Measurements from ENCODE around the gene GRID2.

Gene GRID2

GRCh38 chr4:93731456-93731855 lies 1427.7 kb downstream of the GRID2 start:
- Histone ChIP-seq H3K9ac (ENCODE audit: low read length) (no peak overlapping the region), H3K27me3 (ENCODE audit: control insufficient read depth, insufficient read depth, low read length) (no peaks in the 10 kb centered on the region), H3K4me3 (ENCODE audit: low read length) (no peak overlapping the region), H3K4me1 (ENCODE audit: control insufficient read depth, insufficient read depth, low read length) (no peaks in the 10 kb centered on the region), H3K27ac (ENCODE audit: low read depth, low read length) (no peak overlapping the region), H3K36me3 (ENCODE audit: control insufficient read depth, insufficient read depth, low read length) (no peaks in the 10 kb centered on the region)

- no peak overlapping the region for H3K4me3 ChIP-seq (ENCODE audit: low read length)
- H3K36me3 ChIP-seq (ENCODE audit: control insufficient read depth, insufficient read depth, low read length) = no peaks in the 10 kb centered on the region
- H3K27ac ChIP-seq (ENCODE audit: low read depth, low read length) = no peak overlapping the region
These were observed 1428.7 kb downstream of the GRID2 start for GRCh38 chr4:93732509-93732908.

DNA sequence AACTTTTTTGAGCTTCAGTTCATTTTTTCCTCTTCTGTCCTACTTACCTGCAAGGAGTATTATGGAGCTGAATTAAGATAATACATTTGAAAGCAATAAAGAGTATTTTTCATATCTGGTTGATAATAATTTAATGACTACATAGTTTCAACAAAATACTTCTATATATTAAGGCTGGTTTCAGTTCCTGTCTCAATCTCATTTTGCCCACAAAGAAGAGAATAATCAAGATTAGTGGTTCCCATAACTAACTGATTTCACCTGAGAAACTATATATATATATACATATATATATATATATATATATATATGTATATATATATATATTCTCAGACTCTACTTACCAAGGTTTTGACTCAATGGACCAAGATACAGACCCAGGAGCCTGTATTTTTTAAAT lies 1437.1 kb downstream of the GRID2 start:
- no peak overlapping the region for H3K27ac ChIP-seq (ENCODE audit: low read depth, low read length)
- H3K4me1 ChIP-seq (ENCODE audit: control insufficient read depth, insufficient read depth, low read length) = no peaks in the 10 kb centered on the region
- H3K27me3 ChIP-seq (ENCODE audit: control insufficient read depth, insufficient read depth, low read length) = no peaks in the 10 kb centered on the region
- H3K4me3 ChIP-seq (ENCODE audit: low read length) = no peak overlapping the region
- H3K36me3 ChIP-seq (ENCODE audit: control insufficient read depth, insufficient read depth, low read length) = no peaks in the 10 kb centered on the region
- H3K9ac ChIP-seq (ENCODE audit: low read length) = no peak overlapping the region

More at GRCh38 chr4:93732509-93732908, 1428.7 kb downstream of the GRID2 start:
- Histone ChIP-seq H3K9ac (ENCODE audit: low read length) (no peak overlapping the region), H3K27me3 (ENCODE audit: control insufficient read depth, insufficient read depth, low read length) (no peaks in the 10 kb centered on the region), H3K4me1 (ENCODE audit: control insufficient read depth, insufficient read depth, low read length) (no peaks in the 10 kb centered on the region)

DNA sequence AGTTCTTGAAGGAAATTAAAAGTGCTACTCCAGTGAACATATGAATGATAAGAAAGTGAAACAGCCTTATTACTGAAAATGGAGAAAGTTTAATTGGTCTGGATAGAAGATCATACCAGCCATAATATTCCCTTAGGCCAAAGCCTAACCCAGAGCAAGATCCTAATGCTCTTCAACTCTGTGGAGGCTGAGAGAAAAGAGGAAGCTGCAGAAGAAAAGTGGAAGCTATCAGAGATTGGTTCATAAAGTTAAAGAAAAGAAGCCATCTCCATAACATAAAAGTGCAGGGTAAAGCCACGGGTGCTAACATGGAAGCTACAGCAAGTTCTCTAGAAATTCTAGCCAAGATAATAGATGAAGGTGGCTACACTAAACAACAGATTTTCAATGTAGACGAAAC lies 1439.3 kb downstream of the GRID2 start:
- Histone ChIP-seq H3K4me3 (ENCODE audit: low read length) (no peak overlapping the region), H3K4me1 (ENCODE audit: control insufficient read depth, insufficient read depth, low read length) (no peaks in the 10 kb centered on the region), H3K36me3 (ENCODE audit: control insufficient read depth, insufficient read depth, low read length) (no peaks in the 10 kb centered on the region), H3K27ac (ENCODE audit: low read depth, low read length) (no peak overlapping the region), H3K27me3 (ENCODE audit: control insufficient read depth, insufficient read depth, low read length) (no peaks in the 10 kb centered on the region), H3K9ac (ENCODE audit: low read length) (no peak overlapping the region)

DNA sequence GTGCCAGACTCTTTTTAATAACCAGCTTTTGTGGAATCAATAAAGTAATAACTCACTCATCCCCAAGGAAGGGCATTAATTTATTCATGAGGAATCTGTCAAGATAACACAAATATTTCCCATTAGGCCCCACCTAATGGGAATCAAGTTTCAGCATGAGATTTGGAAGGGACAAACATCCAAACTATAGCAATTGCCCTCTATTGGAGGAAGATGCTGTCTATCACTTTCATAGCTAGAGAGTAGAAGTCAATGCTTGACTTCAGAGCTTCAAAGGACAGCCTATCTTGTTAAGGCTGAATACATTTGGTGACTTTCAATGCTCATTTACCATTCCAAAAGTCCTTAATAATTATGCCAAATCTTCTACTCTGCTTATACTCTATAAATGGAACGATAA lies 1439.9 kb downstream of the GRID2 start:
- H3K4me3 ChIP-seq (ENCODE audit: low read length) = no peak overlapping the region
- no peak overlapping the region for H3K9ac ChIP-seq (ENCODE audit: low read length)
- H3K27me3 ChIP-seq (ENCODE audit: control insufficient read depth, insufficient read depth, low read length) = no peaks in the 10 kb centered on the region
- no peaks in the 10 kb centered on the region for H3K4me1 ChIP-seq (ENCODE audit: control insufficient read depth, insufficient read depth, low read length)
- no peak overlapping the region for H3K27ac ChIP-seq (ENCODE audit: low read depth, low read length)
- no peaks in the 10 kb centered on the region for H3K36me3 ChIP-seq (ENCODE audit: control insufficient read depth, insufficient read depth, low read length)

GRCh38 chr4:93744961-93745360 lies 1441.2 kb downstream of the GRID2 start:
- H3K4me1 ChIP-seq (ENCODE audit: control insufficient read depth, insufficient read depth, low read length) = no peaks in the 10 kb centered on the region

GRCh38 chr4:93746031-93746430 lies 1442.3 kb downstream of the GRID2 start:
- Histone ChIP-seq H3K36me3 (ENCODE audit: control insufficient read depth, insufficient read depth, low read length) (no peaks in the 10 kb centered on the region), H3K9ac (ENCODE audit: low read length) (no peak overlapping the region), H3K27ac (ENCODE audit: low read depth, low read length) (no peak overlapping the region), H3K4me1 (ENCODE audit: control insufficient read depth, insufficient read depth, low read length) (no peaks in the 10 kb centered on the region), H3K27me3 (ENCODE audit: control insufficient read depth, insufficient read depth, low read length) (no peaks in the 10 kb centered on the region), H3K4me3 (ENCODE audit: low read length) (no peak overlapping the region)

More at GRCh38 chr4:93744961-93745360, 1441.2 kb downstream of the GRID2 start:
- Histone ChIP-seq H3K36me3 (ENCODE audit: control insufficient read depth, insufficient read depth, low read length) (no peaks in the 10 kb centered on the region), H3K27ac (ENCODE audit: low read depth, low read length) (no peak overlapping the region), H3K27me3 (ENCODE audit: control insufficient read depth, insufficient read depth, low read length) (no peaks in the 10 kb centered on the region), H3K9ac (ENCODE audit: low read length) (no peak overlapping the region), H3K4me3 (ENCODE audit: low read length) (no peak overlapping the region)

GRCh38 chr4:93747220-93747619 lies 1443.5 kb downstream of the GRID2 start:
- Histone ChIP-seq H3K4me1 (ENCODE audit: control insufficient read depth, insufficient read depth, low read length) (no peaks in the 10 kb centered on the region), H3K27me3 (ENCODE audit: control insufficient read depth, insufficient read depth, low read length) (no peaks in the 10 kb centered on the region), H3K4me3 (ENCODE audit: low read length) (no peak overlapping the region), H3K9ac (ENCODE audit: low read length) (no peak overlapping the region), H3K27ac (ENCODE audit: low read depth, low read length) (no peak overlapping the region), H3K36me3 (ENCODE audit: control insufficient read depth, insufficient read depth, low read length) (no peaks in the 10 kb centered on the region)

- no peaks in the 10 kb centered on the region for H3K27me3 ChIP-seq (ENCODE audit: control insufficient read depth, insufficient read depth, low read length)
- no peaks in the 10 kb centered on the region for H3K36me3 ChIP-seq (ENCODE audit: control insufficient read depth, insufficient read depth, low read length)
- no peak overlapping the region for H3K4me3 ChIP-seq (ENCODE audit: low read length)
- no peak overlapping the region for H3K27ac ChIP-seq (ENCODE audit: low read depth, low read length)
- no peaks in the 10 kb centered on the region for H3K4me1 ChIP-seq (ENCODE audit: control insufficient read depth, insufficient read depth, low read length)
- H3K9ac ChIP-seq (ENCODE audit: low read length) = no peak overlapping the region
These were observed 1444.9 kb downstream of the GRID2 start for GRCh38 chr4:93748373-93749291.

- no peak overlapping the region for H3K27ac ChIP-seq (ENCODE audit: low read depth, low read length)
- H3K36me3 ChIP-seq (ENCODE audit: control insufficient read depth, insufficient read depth, low read length) = no peaks in the 10 kb centered on the region
- no peaks in the 10 kb centered on the region for H3K4me1 ChIP-seq (ENCODE audit: control insufficient read depth, insufficient read depth, low read length)
- H3K9ac ChIP-seq (ENCODE audit: low read length) = no peak overlapping the region
- no peak overlapping the region for H3K4me3 ChIP-seq (ENCODE audit: low read length)
- H3K27me3 ChIP-seq (ENCODE audit: control insufficient read depth, insufficient read depth, low read length) = no peaks in the 10 kb centered on the region
These were observed 1445.6 kb downstream of the GRID2 start for GRCh38 chr4:93749292-93749761.

DNA sequence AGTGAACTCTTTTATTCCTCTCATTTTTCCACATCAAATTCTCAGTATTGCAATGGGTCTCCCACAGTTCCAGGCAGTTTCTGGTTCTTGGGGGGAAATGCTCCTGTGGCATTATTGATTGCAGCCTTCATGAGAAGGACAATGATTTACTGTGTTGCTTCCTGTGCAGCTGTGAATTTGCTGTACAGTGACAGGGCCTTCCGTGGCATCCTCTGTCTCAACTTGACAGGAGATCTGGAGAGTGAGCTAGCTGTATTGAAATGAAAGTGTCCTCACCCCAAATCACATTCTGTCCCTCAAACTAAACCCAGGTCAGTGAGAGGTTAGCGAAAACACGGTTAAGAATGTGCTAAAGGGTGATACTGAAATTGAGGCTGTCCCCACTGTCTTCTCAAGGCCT lies 1447.6 kb downstream of the GRID2 start:
- H3K9ac ChIP-seq (ENCODE audit: low read length) = no peak overlapping the region
- no peak overlapping the region for H3K4me3 ChIP-seq (ENCODE audit: low read length)
- H3K36me3 ChIP-seq (ENCODE audit: control insufficient read depth, insufficient read depth, low read length) = no peaks in the 10 kb centered on the region
- no peaks in the 10 kb centered on the region for H3K4me1 ChIP-seq (ENCODE audit: control insufficient read depth, insufficient read depth, low read length)
- H3K27ac ChIP-seq (ENCODE audit: low read depth, low read length) = no peak overlapping the region
- H3K27me3 ChIP-seq (ENCODE audit: control insufficient read depth, insufficient read depth, low read length) = no peaks in the 10 kb centered on the region

DNA sequence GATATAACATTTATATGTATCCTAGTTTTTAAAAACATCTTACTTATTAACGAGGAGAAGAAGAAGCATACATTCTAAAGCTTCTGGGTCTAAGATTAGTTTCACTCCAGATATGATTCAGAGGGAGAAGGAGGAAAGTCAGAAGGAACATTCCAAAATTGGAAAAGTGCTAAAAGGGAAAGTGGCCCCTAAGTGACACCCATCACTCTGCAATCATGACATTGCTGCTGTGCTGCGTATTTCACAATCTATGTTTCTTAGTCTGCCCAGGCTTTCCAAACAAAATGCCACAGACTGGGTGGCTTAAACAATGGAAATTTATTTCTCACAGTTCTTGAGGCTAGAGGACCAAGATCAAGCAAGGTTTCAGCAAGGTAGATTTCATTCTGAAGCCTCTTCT lies 1452.3 kb downstream of the GRID2 start:
- no peak overlapping the region for H3K27ac ChIP-seq (ENCODE audit: low read depth, low read length)
- H3K9ac ChIP-seq (ENCODE audit: low read length) = no peak overlapping the region
- H3K4me1 ChIP-seq (ENCODE audit: control insufficient read depth, insufficient read depth, low read length) = no peaks in the 10 kb centered on the region
- H3K36me3 ChIP-seq (ENCODE audit: control insufficient read depth, insufficient read depth, low read length) = no peaks in the 10 kb centered on the region
- H3K27me3 ChIP-seq (ENCODE audit: control insufficient read depth, insufficient read depth, low read length) = no peaks in the 10 kb centered on the region
- no peak overlapping the region for H3K4me3 ChIP-seq (ENCODE audit: low read length)

DNA sequence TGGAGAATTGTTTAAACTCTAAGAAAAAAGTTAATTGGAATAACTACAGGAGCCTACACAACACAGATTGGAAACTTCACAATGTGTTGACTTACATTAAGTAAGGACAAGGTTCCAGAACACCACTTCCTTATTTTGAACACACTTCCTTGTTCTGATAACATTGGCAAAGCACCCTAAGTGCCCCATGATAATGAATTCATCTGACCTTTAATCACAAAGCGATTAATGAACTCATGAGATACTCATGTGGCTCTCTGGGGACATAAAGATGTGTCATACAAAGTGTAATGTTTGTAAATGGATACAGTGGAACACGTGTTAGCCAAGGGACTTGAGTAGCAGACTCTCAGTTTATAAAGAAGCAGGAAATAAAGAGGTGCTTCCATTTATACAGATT lies 1455.7 kb downstream of the GRID2 start:
- no peaks in the 10 kb centered on the region for H3K27me3 ChIP-seq (ENCODE audit: control insufficient read depth, insufficient read depth, low read length)
- H3K27ac ChIP-seq (ENCODE audit: low read depth, low read length) = no peak overlapping the region

More for the DNA sequence above, 1455.7 kb downstream of the GRID2 start:
- Histone ChIP-seq H3K4me1 (ENCODE audit: control insufficient read depth, insufficient read depth, low read length) (no peaks in the 10 kb centered on the region), H3K36me3 (ENCODE audit: control insufficient read depth, insufficient read depth, low read length) (no peaks in the 10 kb centered on the region), H3K4me3 (ENCODE audit: low read length) (no peak overlapping the region), H3K9ac (ENCODE audit: low read length) (no peak overlapping the region)
